Limb (tissue), 2 donors: Measurements from ENCODE around the gene TPI1.
A peak's percentile ranks its signal among the peaks of the same experiment; 100 is the strongest.
"Not testable (repeated sequence)": the region's sequence is repeated elsewhere in the genome, so short reads cannot be mapped to it uniquely, and the experiment has no call there.

Experiments used
- DNase-seq, 2 donors: peaks; one replicate each; pipeline ENCODE4 v3.0.0-alpha.2; 2016; ENCODE audit errors: extremely low spot score in 2 of 2

TPI1 gene

GRCh38 chr12:6868211-6869048 is 1.1 kb downstream of the TPI1 start:
- DNase-seq: peak in 1 of 2 donors; percentile 5

DNA sequence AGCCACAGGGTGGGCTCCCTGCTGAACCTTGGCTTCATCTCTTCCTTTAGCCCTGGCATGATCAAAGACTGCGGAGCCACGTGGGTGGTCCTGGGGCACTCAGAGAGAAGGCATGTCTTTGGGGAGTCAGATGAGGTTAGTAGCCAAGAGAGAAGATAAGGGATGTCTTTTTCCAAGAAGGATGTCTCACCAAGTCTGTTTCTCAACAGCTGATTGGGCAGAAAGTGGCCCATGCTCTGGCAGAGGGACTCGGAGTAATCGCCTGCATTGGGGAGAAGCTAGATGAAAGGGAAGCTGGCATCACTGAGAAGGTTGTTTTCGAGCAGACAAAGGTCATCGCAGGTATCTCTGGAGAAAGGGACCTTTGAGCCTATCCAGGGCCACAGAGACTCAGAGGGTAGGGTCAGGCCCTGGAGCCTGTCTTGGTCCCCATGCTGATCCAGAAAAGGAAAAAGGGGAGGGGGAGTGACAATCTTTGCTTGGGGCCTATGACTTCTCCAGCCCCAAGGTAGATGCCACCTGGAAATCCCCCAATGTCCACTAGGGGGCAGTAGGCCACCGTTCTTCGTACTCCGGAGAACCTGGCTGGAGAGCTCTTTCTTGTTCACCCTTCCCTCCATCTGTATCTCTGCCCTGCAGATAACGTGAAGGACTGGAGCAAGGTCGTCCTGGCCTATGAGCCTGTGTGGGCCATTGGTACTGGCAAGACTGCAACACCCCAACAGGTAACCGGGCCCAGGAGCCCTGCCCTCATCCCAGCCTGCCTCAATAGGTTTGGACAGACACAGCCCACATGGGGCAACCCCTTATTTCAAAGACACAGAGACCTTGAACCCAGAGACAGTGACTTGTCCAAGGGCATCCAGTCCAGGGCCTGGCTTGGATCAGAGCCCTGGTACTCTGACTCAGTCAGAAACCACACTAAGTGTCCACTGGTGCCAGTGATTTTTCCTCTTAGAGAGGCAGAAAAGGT is 2.0 kb downstream of the TPI1 start:
- peak; percentile 71 to 88 for DNase-seq

DNA sequence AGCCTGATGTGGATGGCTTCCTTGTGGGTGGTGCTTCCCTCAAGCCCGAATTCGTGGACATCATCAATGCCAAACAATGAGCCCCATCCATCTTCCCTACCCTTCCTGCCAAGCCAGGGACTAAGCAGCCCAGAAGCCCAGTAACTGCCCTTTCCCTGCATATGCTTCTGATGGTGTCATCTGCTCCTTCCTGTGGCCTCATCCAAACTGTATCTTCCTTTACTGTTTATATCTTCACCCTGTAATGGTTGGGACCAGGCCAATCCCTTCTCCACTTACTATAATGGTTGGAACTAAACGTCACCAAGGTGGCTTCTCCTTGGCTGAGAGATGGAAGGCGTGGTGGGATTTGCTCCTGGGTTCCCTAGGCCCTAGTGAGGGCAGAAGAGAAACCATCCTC is 3.0 kb downstream of the TPI1 start:
- DNase-seq: not testable (repeated sequence)

- no peak for DNase-seq
Measured at GRCh38 chr12:6871052-6871957, 4.0 kb downstream of the TPI1 start.

DNA sequence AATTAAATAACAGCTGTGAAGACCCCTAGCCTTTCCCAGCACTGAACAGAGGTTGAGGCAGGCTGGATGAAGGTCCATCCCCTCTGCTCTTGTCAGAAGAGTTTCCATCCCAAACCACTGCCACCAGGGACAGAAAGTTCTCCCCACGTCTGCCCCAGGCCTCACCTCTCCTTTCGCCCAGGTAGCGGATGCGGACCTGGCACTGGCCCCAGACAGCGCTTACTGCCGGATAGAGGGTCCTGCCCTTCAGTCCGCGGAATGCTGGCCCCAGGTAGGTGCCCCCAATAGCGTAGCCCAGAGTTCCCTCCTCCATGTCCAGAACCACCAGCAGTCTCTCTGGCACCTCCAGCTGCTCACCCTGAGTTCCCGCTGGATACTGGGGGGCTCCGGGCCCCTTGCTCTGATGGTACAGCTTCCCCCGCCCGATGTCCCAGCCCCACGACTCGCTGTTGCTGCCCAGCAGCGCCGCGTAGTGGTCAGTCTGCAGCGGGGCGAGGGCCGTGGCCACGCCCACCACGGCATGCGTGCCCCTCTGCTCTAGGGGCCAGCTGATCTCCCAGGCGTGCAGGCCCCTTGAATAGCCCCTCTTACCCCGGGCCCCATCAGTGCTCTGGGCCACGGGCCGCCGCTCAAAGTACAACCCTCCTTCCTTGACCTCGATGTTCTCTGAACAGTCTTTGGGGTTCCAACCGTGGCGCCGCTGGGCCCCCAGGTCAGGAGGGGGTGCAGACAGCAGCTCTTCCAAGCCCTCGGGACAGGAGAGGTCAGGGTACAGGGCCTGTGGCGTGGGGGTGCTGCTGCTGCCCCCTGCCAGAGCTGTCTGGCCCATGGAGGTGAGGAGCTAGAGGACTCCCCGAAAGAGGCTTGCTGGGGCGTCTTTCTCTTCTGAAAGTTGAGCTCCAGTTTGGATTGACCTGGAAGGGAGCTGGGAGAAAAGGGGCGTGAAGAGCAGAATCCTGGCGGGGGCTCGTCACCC is 5.0 kb downstream of the TPI1 start:
- DNase-seq: peak; percentile 84 to 93

DNA sequence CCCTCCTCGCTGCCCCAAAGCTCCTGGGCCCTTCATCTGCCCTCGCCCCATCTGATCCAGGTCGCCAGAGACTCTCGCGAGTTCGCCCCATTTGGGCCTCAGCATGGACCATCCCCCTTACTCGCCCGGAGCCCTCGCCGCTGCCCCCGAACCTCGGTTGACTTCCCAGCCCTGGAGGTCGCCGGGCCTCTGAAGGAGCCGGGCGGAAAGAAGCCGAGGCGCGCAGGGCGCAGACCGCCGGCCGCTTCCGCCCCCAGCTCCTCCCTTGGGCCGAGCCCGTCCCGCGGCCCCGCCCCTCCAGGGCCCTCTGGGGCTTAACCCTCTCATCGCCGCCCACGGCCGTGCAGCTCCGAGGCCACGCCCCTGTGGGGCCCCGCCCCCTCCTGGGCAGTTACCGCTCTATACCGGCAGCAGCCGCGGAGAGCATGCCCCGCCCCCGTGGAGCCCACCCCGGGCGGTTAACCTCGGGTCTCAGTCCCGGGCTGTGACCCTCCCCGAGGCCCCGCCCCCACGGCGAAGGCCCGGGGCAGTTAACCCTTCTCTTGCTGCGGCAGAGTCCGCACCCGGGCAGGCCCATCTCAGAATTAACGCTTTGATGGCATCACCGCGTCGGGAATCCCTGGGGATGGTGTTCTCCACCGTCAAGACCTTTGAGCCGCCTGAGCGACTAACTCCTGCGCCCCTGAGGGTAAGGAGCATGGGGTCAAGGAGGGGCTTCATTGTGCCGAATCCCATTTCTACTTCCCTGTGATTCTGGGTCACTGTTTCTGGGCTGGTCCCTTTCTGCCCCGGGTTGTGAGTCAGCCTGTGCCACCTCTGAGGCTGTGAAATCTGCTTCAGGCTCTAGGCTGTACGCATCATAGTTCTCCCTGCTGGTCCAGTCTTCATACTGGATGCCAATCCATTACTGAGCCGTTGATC is 6.0 kb downstream of the TPI1 start, which contains the start of gene SPSB2:
Gene SPSB2 (minus strand): TSS at position 210 of the 921 bp plus-strand sequence. CDS start 402 bp downstream, outside the sequence.
- DNase-seq: peak; percentile 95 to 98

DNA sequence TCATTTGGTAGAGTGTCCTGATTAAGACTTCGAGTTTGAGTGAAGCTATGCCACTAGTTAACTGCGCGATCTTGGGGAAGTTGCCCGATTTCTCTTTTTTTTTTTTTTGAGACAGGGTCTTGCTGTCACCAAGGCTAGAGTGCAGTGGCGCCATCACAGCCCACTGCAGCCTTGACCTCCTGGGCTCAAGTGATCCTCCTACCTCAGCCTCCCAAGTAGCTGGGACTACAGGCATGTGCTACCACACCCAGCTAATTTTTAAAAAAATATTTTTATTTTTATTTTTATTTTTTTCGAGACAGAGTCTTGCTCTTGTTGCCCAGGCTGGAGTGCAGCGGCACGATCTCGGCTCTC is 6.7 kb downstream of the TPI1 start:
- DNase-seq: not testable (repeated sequence)

- DNase-seq: not testable (repeated sequence)
Measured at GRCh38 chr12:6879824-6880223, 12.5 kb downstream of the TPI1 start.

GRCh38 chr12:6883252-6883651 is 15.9 kb downstream of the TPI1 start:
- no peak for DNase-seq

DNA sequence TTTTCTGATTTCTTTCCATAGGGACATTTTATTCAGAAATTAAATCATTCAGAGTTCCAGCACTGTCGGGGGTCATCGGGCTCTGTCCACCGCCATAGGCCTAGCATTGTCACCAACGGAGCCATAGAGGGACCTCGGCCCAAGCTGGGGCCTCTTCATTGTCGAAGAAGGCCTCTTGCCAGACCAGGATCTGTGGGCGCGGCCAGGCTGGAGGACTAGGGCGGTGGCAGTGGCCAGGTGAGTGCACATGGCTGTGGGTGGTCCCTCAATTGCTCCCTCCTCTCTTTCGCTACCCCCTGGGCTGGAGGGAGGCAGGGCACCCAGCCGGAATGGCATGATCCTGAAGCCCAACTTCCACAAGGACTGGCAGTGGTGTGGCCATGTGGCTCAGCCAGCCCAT is 16.4 kb downstream of the TPI1 start:
- DNase-seq: no peak

DNA sequence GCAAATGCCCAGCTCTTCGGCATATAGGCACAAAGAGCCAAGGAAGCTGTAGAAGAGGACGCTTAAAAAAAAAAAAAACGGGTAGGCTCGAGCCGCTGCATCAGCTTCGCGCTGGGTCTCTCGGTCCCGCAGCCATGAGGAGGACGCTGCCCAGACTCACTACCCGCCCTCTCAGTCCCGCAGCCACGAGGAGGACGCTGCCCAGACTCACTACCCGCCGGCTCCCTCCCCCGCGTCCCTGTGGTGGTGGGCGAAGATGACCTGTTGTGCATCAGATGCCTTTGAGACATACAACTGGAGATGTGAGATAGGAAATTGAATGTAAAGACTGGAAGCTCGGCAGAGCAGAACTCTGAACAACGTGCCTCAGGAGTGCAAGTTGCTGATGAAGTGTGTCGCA is 17.2 kb downstream of the TPI1 start:
- DNase-seq: no peak

GRCh38 chr12:6886206-6886999 is 19.1 kb downstream of the TPI1 start:
- not testable (repeated sequence) for DNase-seq

- no peak for DNase-seq
Measured at GRCh38 chr12:6887460-6887859, 20.1 kb downstream of the TPI1 start.

DNA sequence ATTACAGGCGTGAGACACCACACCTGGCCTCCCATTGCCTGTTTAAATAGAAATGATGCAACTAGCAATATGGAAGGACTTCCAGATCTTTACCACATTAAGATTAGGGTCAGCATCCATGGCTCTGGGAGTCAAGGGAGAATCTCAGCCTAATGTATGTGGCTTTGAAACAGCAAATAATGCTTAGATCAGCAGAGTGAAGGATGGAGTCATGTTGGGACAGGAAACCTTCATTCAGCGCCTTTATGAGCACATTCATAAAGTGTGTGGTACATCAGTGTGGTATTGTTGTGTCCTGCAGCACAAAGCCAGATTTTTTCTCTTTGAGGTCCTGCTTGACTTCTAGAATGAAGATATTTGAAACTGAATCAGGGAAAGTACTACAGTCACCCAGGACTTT is 21.0 kb downstream of the TPI1 start:
- DNase-seq: no peak

- DNase-seq: not testable (repeated sequence)
Measured at GRCh38 chr12:6888794-6889193, 21.5 kb downstream of the TPI1 start.

GRCh38 chr12:6889775-6890573 is 22.6 kb downstream of the TPI1 start:
- not testable (repeated sequence) for DNase-seq
